Measurements from ENCODE around the gene NEK2. TPM values are rescaled to one million over a fixed set of nuclear protein-coding genes. Genes with fewer than 3 reads are reported as not detected.
"Not testable (repeated sequence)": the region's sequence is repeated elsewhere in the genome, so short reads cannot be mapped to it uniquely, and the experiment has no call there.

NEK2 gene
- total RNA-seq, 1 experiment from 2014 or later = 97.8 TPM

DNA sequence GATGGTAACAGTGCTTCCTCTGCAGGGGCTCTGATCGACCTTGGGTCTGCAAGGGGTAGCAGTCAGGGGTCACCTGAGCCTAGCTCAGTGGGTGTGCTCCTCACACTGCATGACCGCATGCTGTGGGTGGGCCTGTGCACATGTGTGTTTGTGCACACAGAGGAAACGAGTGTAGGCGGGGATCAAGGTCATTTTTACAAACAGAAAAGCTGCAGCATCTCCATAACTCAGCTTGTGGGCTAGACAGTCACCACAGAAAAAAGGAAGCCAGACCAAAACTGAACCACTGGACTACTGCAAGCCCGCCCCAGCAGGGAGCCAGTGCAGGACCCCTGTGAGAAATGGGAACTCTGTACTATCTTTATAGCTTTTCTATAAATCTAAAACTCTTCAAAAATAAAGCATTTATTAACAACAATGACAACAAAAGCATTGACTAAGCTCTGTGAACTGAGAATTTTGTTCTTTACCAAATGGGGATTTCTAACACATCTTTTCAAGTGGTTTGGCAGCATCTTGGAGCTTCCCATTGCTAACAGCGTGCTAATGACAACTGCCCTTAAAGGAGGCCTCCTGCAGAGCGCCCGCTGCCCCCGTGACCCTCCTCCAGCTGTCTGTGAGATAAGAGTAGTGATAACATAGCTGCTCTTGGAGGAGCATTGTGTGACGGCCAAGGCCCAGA, 19.9 kb upstream of the NEK2 start:
- no peak for DNase-seq (ENCODE audit: low read depth)

DNA sequence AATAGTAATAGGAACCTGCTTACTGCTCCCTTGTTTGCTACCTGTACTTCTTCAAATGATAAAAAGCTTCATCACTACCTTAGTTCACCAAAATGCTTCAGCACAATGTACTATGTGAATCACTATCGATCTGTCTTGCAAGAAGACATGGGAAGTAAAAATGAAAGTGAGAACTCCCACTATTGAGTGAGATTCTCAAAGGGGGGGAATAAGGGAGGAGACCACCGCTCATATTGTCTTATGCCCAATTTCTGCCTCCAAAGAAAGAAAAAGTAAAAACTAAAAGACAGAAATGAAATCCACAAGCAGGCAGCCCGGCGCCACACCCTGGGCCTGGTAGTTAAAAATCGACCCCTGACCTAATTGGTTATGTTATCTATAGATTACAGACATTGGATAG, 18.5 kb upstream of the NEK2 start:
- DNase-seq (ENCODE audit: low read depth) = not testable (repeated sequence)

GRCh38 chr1:211688421-211688820, 13.0 kb upstream of the NEK2 start:
- DNase-seq (ENCODE audit: low read depth) = no peak

- DNase-seq (ENCODE audit: low read depth) = no peak
Measured at GRCh38 chr1:211687462-211688215, 12.2 kb upstream of the NEK2 start.

- no peak for DNase-seq (ENCODE audit: low read depth)
Measured at GRCh38 chr1:211685823-211686222, 10.4 kb upstream of the NEK2 start.

GRCh38 chr1:211684791-211685190, 9.4 kb upstream of the NEK2 start:
- no peak for DNase-seq (ENCODE audit: low read depth)

DNA sequence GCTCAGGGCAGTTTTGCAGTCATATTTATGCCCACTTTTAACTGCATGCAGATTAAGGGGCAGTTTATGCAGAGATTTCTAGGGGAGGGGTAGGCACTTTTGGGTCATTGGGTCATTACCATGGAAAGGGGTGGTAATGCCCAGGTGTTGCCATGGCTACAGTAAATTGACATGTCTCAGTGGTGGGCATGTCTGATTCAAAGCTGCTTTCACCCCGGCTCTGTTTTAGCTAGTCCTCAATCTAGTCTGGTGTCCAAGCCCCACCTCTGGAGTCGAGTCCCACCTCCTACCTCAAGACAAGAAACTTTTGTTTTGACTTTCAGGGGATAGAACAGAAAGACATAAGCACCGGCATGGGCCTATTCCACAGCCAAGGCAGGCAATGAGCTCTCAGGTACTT, 8.9 kb upstream of the NEK2 start:
- DNase-seq (ENCODE audit: low read depth) = no peak

GRCh38 chr1:211683396-211684297, 8.2 kb upstream of the NEK2 start:
- DNase-seq (ENCODE audit: low read depth) = no peak

DNA sequence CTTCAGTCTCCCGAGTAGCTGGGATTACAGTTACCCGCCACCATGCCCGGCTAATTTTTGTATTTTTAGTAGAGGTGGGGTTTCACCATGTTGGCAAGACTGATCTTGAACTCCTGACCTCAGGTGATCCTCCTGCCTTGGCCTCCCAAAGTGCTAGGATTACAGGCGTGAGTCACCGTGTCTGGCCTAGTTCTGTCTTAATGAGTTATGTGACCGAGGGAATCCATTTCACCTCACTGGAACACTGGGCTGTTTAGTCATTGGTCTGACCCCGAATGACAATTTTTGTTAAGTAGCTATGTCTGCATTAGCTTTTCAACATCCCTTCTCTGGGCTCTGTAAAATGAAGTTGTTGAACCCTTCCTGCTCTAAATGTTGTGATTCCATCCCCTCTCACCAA, 6.8 kb upstream of the NEK2 start:
- DNase-seq (ENCODE audit: low read depth) = peak; percentile 55

- DNase-seq (ENCODE audit: low read depth) = peak; percentile 84
Measured at GRCh38 chr1:211680752-211681327, 5.4 kb upstream of the NEK2 start.

DNA sequence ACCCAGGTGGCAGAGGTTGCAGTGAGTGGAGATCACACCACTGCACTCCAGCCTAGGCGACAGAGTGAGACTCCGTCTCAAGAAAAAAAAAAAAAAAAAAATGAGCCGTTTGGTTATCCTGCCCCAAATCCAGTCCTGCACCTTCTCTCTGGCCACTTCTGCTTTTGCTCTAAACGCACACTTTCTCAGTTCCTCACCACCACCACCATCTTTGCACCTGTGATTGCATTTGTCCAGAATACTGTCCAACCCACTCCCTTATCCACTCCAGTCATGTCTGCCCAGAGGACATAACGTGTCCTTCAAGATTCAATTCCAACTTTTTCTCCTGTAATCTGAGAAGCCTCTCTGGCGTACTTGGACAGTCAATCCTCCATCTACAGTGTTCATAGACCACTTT, 2.2 kb upstream of the NEK2 start:
- no peak for DNase-seq (ENCODE audit: low read depth)

DNA sequence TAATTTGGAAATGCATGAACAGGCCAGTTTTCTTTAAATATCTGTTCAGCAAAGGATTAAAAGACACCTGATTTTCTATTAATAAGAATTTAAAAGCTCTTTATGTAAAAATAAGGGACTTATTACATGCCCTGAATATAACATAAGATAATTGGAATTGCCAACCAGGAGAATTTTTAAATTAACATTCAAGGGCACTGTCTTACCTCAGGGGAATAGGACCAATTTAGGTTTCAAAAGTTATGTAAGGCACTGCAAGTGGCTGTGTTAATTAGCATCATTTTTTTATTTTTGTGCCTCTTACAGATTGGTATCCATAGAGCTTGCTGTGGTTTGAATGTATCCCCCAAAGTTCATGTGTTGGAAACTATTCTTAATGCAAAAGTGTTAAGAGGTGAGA, 1.3 kb upstream of the NEK2 start:
- no peak for DNase-seq (ENCODE audit: low read depth)

GRCh38 chr1:211676106-211676583, 724 bp upstream of the NEK2 start:
- no peak for DNase-seq (ENCODE audit: low read depth)

- DNase-seq (ENCODE audit: low read depth) = no peak
Measured at GRCh38 chr1:211667065-211667617, 8.3 kb downstream of the NEK2 start.

- no peak for DNase-seq (ENCODE audit: low read depth)
Measured at GRCh38 chr1:211660718-211661222, 14.7 kb downstream of the NEK2 start.

- DNase-seq (ENCODE audit: low read depth) = no peak
Measured at GRCh38 chr1:211656728-211657127, 18.7 kb downstream of the NEK2 start.

DNA sequence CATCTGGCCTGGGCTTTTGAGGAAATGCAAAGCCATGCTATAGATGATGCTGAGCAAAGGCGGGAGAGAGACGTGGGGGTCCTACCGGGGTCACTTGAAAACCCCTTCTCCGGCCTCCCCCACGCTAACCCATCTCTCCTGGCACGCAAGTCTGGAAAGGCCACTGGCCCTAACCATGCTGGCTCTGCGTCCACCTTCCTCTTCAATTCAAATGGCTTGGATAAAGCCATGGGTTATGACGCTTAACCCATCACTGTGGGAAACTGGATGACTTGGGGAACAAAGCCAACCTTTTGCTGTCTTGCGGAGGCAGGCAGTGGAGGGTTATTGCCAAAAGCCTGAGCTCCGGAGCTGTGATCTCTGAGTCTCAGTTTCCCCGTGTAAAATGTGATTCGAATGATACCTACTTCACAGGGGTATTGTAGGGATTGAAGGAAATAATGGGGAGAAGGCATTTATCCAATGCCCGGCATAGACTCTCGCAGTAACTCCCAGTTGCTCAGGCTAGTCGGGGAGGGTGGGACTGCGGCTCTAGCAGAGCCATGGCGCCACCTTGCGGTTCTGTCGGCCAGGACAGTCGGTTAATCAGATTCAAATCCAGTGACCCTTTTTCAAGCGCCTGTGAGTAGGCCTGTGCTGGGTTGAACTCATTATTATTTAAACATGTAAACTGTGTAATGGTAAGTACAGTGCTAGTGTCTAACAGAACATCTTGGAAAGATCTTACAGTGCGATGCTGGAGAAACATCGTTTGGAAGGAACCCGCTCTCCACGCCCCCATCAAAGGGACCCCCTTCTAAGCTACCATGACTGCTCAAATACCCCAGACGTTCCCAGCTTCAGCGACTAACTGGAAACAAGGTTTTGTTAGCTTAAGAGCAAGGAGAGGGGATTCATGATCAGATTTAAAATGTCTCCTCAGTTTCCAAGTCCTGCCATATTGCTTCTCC, 20.3 kb downstream of the NEK2 start:
- peak; percentile 89 for DNase-seq (ENCODE audit: low read depth)

- DNase-seq (ENCODE audit: low read depth) = no peak
Measured at GRCh38 chr1:211653959-211654496, 21.4 kb downstream of the NEK2 start.

- DNase-seq (ENCODE audit: low read depth) = no peak
Measured at GRCh38 chr1:211653293-211653692, 22.1 kb downstream of the NEK2 start.

DNA sequence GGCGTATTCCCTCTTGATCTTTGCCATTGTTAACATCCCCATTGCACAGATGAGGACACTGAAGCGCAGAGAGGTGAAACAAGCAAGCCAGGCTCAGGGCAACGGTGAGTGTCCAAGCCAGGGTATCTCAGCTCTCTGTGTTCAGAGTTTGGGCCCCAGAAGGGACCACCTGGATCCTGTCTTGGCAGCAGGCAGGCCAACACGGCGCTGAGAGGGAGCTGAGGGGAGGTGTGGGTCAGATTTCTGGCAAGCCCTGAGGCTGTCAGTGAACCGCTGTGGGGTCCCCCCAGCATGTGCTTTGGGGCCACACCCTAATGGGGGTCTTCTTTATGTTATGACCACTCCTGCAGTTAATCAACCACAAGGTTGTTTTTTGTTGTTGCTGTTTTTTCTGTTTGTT, 23.1 kb downstream of the NEK2 start:
- no peak for DNase-seq (ENCODE audit: low read depth)

Data from Daoy (cell line).